Upper lobe of left lung (tissue), 6 donors: Measurements from ENCODE around the gene STX1A. TPM values are rescaled to one million over a fixed set of nuclear protein-coding genes. Genes with fewer than 3 reads are reported as not detected.
A peak's percentile ranks its signal among the peaks of the same experiment; 100 is the strongest.

ENCODE experiments used
- ATAC-seq, 2 donors: fragments of 200-7000 bp; cut with Tn5 transposase; one replicate each; pipeline ENCODE4 v1.9.1; 2022; ENCODE audit warnings: mild to moderate bottlenecking in 2 of 2, moderate library complexity in 2 of 2; ENCODE audit not compliant: low FRiP score in 2 of 2
- DNase-seq, 2 donors: peaks; one replicate each; pipeline ENCODE4 v3.0.0-alpha.2; 2019 to 2020
- H3K27ac ChIP-seq, 4 donors: fragments of 200-600 bp; sonication (generic); one replicate each; pipeline ENCODE4 v1.5.1; 2016 to 2019
- H3K27me3 ChIP-seq, 4 donors: fragments of 200-600 bp; sonication (generic); one replicate each; pipeline ENCODE4 v1.5.1; 2017 to 2019
- H3K36me3 ChIP-seq, 4 donors: fragments of 200-600 bp; sonication (generic); one replicate each; pipeline ENCODE4 v1.5.1; 2016 to 2019
- H3K4me1 ChIP-seq, 4 donors: fragments of 200-600 bp; sonication (generic); one replicate each; pipeline ENCODE4 v1.5.1; 2018 to 2019
- H3K4me3 ChIP-seq, 4 donors: fragments of 200-600 bp; sonication (generic); one replicate each; pipeline ENCODE4 v1.5.1; 2017 to 2019; ENCODE audit warnings: mild to moderate bottlenecking in 2 of 4, moderate library complexity in 1 of 4
- H3K9me3 ChIP-seq, 4 donors: fragments of 200-600 bp; sonication (generic); one replicate each; pipeline ENCODE4 v1.5.1; 2018 to 2019
- EP300 ChIP-seq, 4 donors: sonication (generic); formaldehyde crosslinking; IDR thresholded peaks; one replicate each; pipeline ENCODE4 v1.5.1; 2017; ENCODE audit warnings: antibody characterized with exemption in 4 of 4, control low read depth in 2 of 4
- POLR2A ChIP-seq, 4 donors: fragments of 450-650 bp; IDR thresholded peaks; one replicate each; pipeline ENCODE4 v1.5.1; 2016 to 2017; ENCODE audit warnings: antibody characterized with exemption in 4 of 4, mild to moderate bottlenecking in 2 of 4
- POLR2AphosphoS5 ChIP-seq, 2 donors: sonication (generic); formaldehyde crosslinking; IDR thresholded peaks; one replicate each; pipeline ENCODE4 v1.5.1; 2017; ENCODE audit warnings: antibody characterized with exemption in 2 of 2
- WGBS, 2 donors: methylation state at CpG; one replicate each; pipeline ENCODE4 v1.1.5; 2017 to 2018; 5-methylcytosine and 5-hydroxymethylcytosine counted together
- total RNA-seq, 6 donors: library from RNA; depleted of rRNA in 4 of 6; stranded (reverse); fragments of >200 nt in 4 of 6; gene quantifications; one replicate each; pipeline versions ENCODE4 v1.1.0 to v1.2.1, GENCODE V29; 2016 to 2021
- TF ChIP-seq, protein P1 (sequence below), 6 experiments: fragments of 450-650 bp in 4 of 6; fragments of 200-600 bp in 2 of 6; sonication (generic) in 2 of 6; IDR thresholded peaks; one replicate each; pipeline ENCODE4 v1.5.1; 2016 to 2019; ENCODE audit warnings: antibody characterized with exemption in 6 of 6
- donor health status: DM: no; HTN: no; CAD: no; lungs with moderate emphysema.
- donor health status: DM: no; HTN: yes; CAD: no; lungs with severe emphysema.

STX1A gene
- total RNA-seq, 6 donors from 2014 or later, result 4.1 to 16.9 (median 5.9) TPM

DNA sequence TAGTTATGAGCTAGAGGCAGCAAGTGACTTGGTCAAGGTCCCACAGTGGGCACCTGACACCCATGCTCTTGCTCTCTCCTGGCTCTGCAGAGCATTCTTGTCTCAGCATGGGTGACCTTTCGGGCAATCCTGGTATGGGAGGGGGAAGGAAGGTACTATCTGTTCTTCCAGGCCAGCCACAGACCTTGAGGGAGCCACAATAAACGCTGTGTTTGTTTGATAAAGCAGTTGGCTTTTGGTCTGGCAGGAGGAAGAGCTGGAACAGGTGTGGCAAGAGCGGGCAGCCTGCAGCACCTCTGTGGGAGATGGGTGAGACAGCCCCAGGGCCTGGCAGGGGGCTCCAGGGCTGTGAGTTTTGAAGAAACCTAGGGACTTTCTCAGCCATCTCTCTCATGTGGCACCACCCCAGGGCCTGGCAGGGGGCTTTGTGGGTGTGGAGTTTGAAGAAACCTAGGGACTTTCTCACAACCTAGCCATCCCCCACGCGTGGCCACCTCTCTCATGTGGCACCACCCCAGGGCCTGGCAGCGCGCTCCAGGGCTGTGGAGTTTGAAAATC is 39.2 kb upstream of the STX1A start:
- WGBS, 2 donors, result 86 to 88% methylated on average over 7 of the region's 7 CpGs

DNA sequence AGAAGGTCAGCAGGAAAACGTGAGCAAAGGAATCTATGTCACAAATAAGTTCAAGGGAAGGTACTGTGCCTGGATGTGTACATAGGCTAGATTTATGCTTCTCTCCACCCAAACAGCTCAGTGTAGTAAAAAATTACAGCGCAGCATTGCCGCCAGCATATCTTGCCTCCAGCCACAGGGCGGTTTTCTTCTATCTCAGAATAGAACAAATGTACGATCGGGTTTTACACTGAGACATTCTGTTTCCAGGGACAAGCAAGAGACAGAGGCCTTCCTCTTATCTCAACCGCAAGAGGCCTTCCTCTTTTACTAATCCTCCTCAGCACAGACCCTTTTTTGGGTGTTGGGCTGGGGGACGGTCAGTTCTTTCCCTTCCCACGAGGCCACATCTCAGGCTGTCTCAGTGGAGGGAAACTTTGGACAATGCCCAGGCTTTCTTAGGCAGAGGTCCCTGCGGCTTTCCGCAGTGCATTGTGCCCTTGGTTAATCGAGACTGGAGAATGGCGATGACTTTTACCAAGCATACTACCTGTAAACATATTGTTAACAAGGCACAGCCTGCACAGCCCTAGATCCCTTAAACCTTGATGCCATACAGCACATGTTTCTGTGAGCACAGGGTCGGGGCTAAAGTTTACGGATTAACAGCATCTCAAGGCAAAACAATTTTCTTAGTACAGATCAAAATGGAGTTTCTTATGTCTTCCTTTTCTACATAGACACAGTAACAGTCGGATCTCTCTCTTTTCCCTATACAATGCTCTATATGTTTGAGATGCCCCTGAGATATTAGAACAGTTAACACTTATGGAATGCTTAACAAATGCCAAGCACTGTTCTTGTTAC is 30.7 kb upstream of the STX1A start:
- H3K27me3 ChIP-seq, result no peaks in the 10 kb centered on the region
- TF ChIP-seq, protein P1, sequence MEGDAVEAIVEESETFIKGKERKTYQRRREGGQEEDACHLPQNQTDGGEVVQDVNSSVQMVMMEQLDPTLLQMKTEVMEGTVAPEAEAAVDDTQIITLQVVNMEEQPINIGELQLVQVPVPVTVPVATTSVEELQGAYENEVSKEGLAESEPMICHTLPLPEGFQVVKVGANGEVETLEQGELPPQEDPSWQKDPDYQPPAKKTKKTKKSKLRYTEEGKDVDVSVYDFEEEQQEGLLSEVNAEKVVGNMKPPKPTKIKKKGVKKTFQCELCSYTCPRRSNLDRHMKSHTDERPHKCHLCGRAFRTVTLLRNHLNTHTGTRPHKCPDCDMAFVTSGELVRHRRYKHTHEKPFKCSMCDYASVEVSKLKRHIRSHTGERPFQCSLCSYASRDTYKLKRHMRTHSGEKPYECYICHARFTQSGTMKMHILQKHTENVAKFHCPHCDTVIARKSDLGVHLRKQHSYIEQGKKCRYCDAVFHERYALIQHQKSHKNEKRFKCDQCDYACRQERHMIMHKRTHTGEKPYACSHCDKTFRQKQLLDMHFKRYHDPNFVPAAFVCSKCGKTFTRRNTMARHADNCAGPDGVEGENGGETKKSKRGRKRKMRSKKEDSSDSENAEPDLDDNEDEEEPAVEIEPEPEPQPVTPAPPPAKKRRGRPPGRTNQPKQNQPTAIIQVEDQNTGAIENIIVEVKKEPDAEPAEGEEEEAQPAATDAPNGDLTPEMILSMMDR (IDR thresholded peaks at IDR 0.05), result no peak
- no peak for TF ChIP-seq POLR2AphosphoS5 (IDR thresholded peaks at IDR 0.05)
- H3K36me3 ChIP-seq, result no peaks in the 10 kb centered on the region
- no peak overlapping the region for H3K4me3 ChIP-seq
- 78 to 83% methylated on average over 16 of the region's 16 CpGs for WGBS, 2 donors
- no peak overlapping the region for H3K27ac ChIP-seq
- no peaks in the 10 kb centered on the region for H3K4me1 ChIP-seq
- DNase-seq, result no peak
- ATAC-seq, result no peak
- no peaks in the 10 kb centered on the region for H3K9me3 ChIP-seq

More for the DNA sequence above, 39.2 kb upstream of the STX1A start:
- Histone ChIP-seq H3K27me3 (no peaks in the 10 kb centered on the region), H3K4me1 (no peaks in the 10 kb centered on the region), H3K36me3 (no peaks in the 10 kb centered on the region), H3K4me3 (no peak overlapping the region), H3K9me3 (no peaks in the 10 kb centered on the region), H3K27ac (no peak overlapping the region)
- ATAC-seq (no peak), DNase-seq (no peak)
- TF ChIP-seq POLR2A (IDR thresholded peaks at IDR 0.05) (no peak), EP300 (IDR thresholded peaks at IDR 0.05) (no peak), POLR2AphosphoS5 (IDR thresholded peaks at IDR 0.05) (no peak)
- TF ChIP-seq, protein P1 (IDR thresholded peaks at IDR 0.05), result no peak

DNA sequence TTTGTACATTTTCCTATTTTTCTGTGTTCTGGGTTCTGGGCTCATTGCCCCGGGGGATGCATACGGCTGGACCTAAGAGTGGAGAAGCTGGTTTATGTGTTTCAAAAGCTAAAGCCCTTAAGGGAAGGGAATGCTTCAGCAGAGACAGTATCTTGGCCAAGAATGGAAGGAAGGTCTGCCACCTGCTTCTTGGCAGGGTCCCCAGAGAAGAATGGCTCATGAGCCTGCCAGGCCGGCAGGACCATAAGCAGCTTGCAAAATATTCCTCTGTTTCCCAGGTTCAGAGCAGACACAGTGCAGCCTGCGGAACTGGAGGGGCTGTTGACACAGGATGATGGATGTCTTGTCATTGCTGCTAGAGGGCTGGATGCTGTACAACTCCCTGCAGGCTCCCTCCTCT is 26.9 kb upstream of the STX1A start:
- H3K9me3 ChIP-seq, result no peaks in the 10 kb centered on the region
- no peaks in the 10 kb centered on the region for H3K36me3 ChIP-seq
- ATAC-seq, result no peak
- 29 to 68% methylated on average over 3 of the region's 4 CpGs for WGBS, 2 donors
- peak overlapping the region in 1 of 4 donors; percentile 3 for H3K27ac ChIP-seq
- DNase-seq, result no peak
- no peak overlapping the region for H3K4me3 ChIP-seq
- H3K4me1 ChIP-seq, result peaks cover 6 to 15% (median 11%) of the 10 kb centered on the region in 4 donors
- no peaks in the 10 kb centered on the region for H3K27me3 ChIP-seq
- TF ChIP-seq POLR2AphosphoS5 (IDR thresholded peaks at IDR 0.05) (no peak), POLR2A (IDR thresholded peaks at IDR 0.05) (no peak), EP300 (IDR thresholded peaks at IDR 0.05) (no peak)
- TF ChIP-seq, protein P1 (IDR thresholded peaks at IDR 0.05), result no peak

DNA sequence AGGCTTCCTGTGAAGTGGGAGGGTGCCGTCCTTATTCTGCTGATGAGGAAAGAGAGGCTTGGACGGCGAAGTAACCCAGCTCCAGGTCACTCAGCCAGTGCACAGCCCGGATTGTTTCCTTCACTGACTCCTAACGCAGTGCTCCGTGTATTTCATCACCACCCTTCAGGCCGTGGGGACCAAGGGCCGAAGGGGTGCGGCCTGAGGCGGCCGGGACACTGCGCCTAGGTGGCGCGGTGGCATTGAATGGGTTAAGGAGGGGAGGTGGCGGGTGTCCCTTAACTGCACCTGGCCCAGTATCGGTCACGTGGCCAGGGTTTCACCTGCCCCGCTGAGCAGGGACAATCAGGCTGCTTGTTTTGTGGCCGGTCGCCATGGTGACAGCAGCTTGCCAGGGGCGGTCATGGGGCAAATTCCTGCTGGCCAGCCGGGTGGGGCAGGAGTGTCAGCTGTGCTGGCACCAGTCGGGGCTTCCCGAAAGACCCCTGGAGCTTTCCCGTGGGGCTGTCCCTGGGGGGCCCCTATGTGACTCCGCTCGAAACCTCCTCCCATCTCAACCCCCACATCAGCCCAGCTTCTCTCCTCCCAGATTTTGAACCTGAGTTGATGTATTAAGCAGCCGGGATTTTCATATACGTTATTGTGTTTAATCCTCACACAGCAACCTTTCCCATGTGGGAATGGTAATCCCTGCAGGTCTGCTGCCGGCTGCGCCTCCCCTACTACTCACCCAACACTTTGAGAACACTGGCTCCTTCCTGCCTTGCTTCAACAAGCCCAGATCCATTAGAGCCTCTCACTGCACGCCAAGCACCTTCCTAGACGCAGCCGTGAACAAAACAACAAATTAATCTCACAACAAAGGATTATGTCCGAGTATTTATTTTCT is 23.5 kb upstream of the STX1A start:
- Histone ChIP-seq H3K27me3 (no peaks in the 10 kb centered on the region), H3K9me3 (no peaks in the 10 kb centered on the region), H3K4me1 (peaks cover 10 to 28% (median 15%) of the 10 kb centered on the region in 4 donors), H3K4me3 (peak overlapping the region in 2 of 4 donors; percentile 10 to 20), H3K36me3 (no peaks in the 10 kb centered on the region), H3K27ac (peak overlapping the region; percentile 84 to 94 (median 88))
- DNase-seq (peak; percentile 87 to 96), ATAC-seq (peak; percentile 7 to 84)
- TF ChIP-seq POLR2A (IDR thresholded peaks at IDR 0.05), result peak in 2 of 4 donors; percentile 24 to 49
- TF ChIP-seq POLR2AphosphoS5 (IDR thresholded peaks at IDR 0.05), result peak; percentile 14 to 25
- peak in 2 of 4 donors; percentile 14 to 89 for TF ChIP-seq EP300 (IDR thresholded peaks at IDR 0.05)
- TF ChIP-seq, protein P1 (IDR thresholded peaks at IDR 0.05), result no peak
- WGBS, 2 donors, result 34 to 36% methylated on average over 26 to 28 of the region's 35 CpGs
